PC-9 (cell line): ENCODE data around the gene TAP2. TPM values are rescaled to one million over a fixed set of nuclear protein-coding genes. Genes with fewer than 3 reads are reported as not detected.

Experiments used
- BruUV-seq: library from RNA; stranded (reverse); fragments of 400-500 nt; replicated peaks from 2 replicates; lab custom pipeline; 2021; lab: Mats Ljungman, UMichigan
- CTCF ChIA-PET: fragments of 300-600 bp; sonication (Branson Sonifier 250); formaldehyde crosslinking; loops from one replicate; lab custom pipeline; 2022; ENCODE audit warnings: antibody characterized with exemption; lab: Charles Lee
- POLR2A ChIA-PET: fragments of 300-600 bp; sonication (Branson Sonifier 250); formaldehyde crosslinking; loops from one replicate; lab custom pipeline; 2022; ENCODE audit warnings: antibody characterized with exemption; ENCODE audit not compliant: unreplicated experiment; lab: Charles Lee
- DNase-seq, 2 experiments: peaks; one replicate each; pipeline versions ENCODE4 v3.0.0 to v3.0.0-alpha.2; 2015 to 2022; ENCODE audit warnings: mixed read lengths in 1 of 2
- H2AFZ ChIP-seq: fragments of 200-600 bp; sonication (generic); 2 replicates; pipeline ENCODE4 v1.8.1; 2017; ENCODE audit warnings: antibody characterized with exemption
- H3F3A ChIP-seq: fragments of 200-600 bp; sonication (generic); 2 replicates; pipeline ENCODE4 v1.8.1; 2017; ENCODE audit warnings: antibody characterized with exemption, mild to moderate bottlenecking, low read depth; ENCODE audit not compliant: insufficient read depth
- H3K27ac ChIP-seq: fragments of 200-600 bp; sonication (generic); 2 replicates; pipeline ENCODE4 v1.6.1; 2016; ENCODE audit warnings: mixed run types
- H3K27me3 ChIP-seq: fragments of 200-600 bp; sonication (generic); 2 replicates; pipeline ENCODE4 v1.6.1; 2016; ENCODE audit warnings: low read depth, mixed run types; ENCODE audit not compliant: insufficient read depth
- H3K36me3 ChIP-seq: fragments of 200-600 bp; sonication (generic); 2 replicates; pipeline ENCODE4 v1.6.1; 2016; ENCODE audit warnings: low read depth, mixed run types
- H3K4me1 ChIP-seq: fragments of 200-600 bp; sonication (generic); replicated peaks from 2 replicates; pipeline ENCODE4 v1.6.1; 2016; ENCODE audit warnings: mixed run types; ENCODE audit not compliant: insufficient read depth
- H3K4me2 ChIP-seq: fragments of 200-600 bp; sonication (generic); 2 replicates; pipeline ENCODE4 v1.6.1; 2017; ENCODE audit warnings: mixed run types
- H3K4me3 ChIP-seq: fragments of 200-600 bp; sonication (generic); 2 replicates; pipeline ENCODE4 v1.6.1; 2016; ENCODE audit warnings: mixed run types
- H3K79me2 ChIP-seq: fragments of 200-600 bp; sonication (generic); 2 replicates; pipeline ENCODE4 v1.6.1; 2017; ENCODE audit warnings: low read depth, mixed run types
- H3K9me2 ChIP-seq: fragments of 200-600 bp; sonication (generic); 2 replicates; pipeline ENCODE4 v1.8.1; 2017; ENCODE audit warnings: mild to moderate bottlenecking; ENCODE audit not compliant: insufficient read depth
- H3K9me3 ChIP-seq: fragments of 200-600 bp; sonication (generic); 2 replicates; pipeline ENCODE4 v1.8.1; 2016; ENCODE audit warnings: low read depth; ENCODE audit not compliant: insufficient read depth
- H4K20me1 ChIP-seq: fragments of 200-600 bp; sonication (generic); 2 replicates; pipeline ENCODE4 v1.8.1; 2017; ENCODE audit not compliant: insufficient read depth
- EZH2 ChIP-seq: fragments of 200-600 bp; sonication (generic); IDR thresholded peaks from 2 replicates; pipeline ENCODE4 v1.8.0; 2017; ENCODE audit warnings: antibody characterized with exemption, low read depth
- intact Hi-C: fragments of 100-400 bp; cut with micrococcal nuclease; formaldehyde crosslinking; loops from one replicate; pipeline ENCODE4 v1.10.0; 2022; ENCODE audit not compliant: unreplicated experiment
- total RNA-seq: library from RNA; stranded (reverse); gene quantifications from 2 replicates; pipeline ENCODE4 v1.2.3, GENCODE V29; 2021
- TF ChIP-seq, protein P1 (sequence below): fragments of 200-600 bp; sonication (generic); conservative IDR thresholded peaks from 2 replicates; pipeline ENCODE4 v1.6.1; 2017; ENCODE audit warnings: mixed run types, antibody characterized with exemption, mild to moderate bottlenecking, moderate library complexity

Gene TAP2
- total RNA-seq, 1 experiment from 2014 or later, result 70.6 TPM

DNA sequence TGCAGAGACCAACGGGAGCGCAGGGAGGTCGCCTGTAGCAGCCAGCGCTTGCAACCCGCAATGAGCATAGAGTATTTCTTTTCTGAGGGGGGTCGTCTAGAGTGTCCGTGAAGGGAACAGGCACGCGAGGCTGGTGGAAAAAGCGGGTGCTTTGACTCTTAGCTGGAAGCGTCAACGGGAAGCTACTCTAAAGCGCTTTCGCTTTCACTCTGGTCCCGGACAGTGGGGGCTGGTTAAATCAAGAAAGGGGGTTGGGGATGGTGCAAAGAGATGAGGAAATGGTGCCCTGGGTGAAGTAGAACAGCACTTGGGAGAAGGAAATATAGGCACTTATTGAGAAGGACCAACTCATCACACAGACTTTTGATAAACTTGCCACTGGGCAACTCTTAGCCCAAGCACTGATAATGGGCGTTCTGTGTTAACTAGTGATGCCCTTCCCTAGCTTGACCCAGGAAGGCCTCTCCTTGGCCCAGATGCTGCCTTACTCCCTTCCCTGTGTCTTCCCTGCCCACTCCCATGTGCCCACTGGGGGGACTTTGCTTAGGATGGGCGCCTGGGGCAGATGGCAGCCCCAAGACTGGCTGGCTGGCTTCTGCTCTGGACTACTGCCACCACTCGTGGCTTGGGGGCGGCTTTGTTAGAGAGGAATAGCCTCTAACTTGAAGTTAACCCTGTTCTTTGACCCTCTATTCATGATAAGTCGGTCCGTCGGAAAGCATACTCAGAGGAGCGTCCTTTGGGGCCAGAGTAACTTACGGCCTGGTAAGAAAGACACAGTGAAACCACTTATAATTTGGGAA is 16.0 kb upstream of the TAP2 start:
- Histone ChIP-seq H3K27me3 (no peaks in the 10 kb centered on the region), H3K27ac (no peak overlapping the region), H4K20me1 (no peaks in the 10 kb centered on the region), H3K9me3 (no peaks in the 10 kb centered on the region), H3K4me2 (peak overlapping the region; percentile 89), H2AFZ (peak overlapping the region; percentile 90), H3K4me1 (peaks cover 8% of the 10 kb centered on the region), H3F3A (no peaks in the 10 kb centered on the region), H3K36me3 (no peaks in the 10 kb centered on the region), H3K79me2 (no peaks in the 10 kb centered on the region), H3K4me3 (peak overlapping the region; percentile 87), H3K9me2 (no peaks in the 10 kb centered on the region)
- ChIA-PET CTCF (interaction anchor here (0.6 to 1.5 kb wide), 4 partner anchors 14 to 467 kb away, joined by 3 to 12 read pairs (median 4); partner anchors contain the start of gene TAP2), POLR2A (interaction anchor here (0.5 to 0.7 kb wide), 3 partner anchors 10 to 119 kb away, joined by 3 read pairs; partner anchors contain the start of gene TAP2)
- DNase-seq, result no peak
- BruUV-seq, result TSS peak; percentile 33
- no peak for TF ChIP-seq EZH2
- TF ChIP-seq, protein P1, sequence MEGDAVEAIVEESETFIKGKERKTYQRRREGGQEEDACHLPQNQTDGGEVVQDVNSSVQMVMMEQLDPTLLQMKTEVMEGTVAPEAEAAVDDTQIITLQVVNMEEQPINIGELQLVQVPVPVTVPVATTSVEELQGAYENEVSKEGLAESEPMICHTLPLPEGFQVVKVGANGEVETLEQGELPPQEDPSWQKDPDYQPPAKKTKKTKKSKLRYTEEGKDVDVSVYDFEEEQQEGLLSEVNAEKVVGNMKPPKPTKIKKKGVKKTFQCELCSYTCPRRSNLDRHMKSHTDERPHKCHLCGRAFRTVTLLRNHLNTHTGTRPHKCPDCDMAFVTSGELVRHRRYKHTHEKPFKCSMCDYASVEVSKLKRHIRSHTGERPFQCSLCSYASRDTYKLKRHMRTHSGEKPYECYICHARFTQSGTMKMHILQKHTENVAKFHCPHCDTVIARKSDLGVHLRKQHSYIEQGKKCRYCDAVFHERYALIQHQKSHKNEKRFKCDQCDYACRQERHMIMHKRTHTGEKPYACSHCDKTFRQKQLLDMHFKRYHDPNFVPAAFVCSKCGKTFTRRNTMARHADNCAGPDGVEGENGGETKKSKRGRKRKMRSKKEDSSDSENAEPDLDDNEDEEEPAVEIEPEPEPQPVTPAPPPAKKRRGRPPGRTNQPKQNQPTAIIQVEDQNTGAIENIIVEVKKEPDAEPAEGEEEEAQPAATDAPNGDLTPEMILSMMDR, result no peak
- intact Hi-C loops, result no loop called here

DNA sequence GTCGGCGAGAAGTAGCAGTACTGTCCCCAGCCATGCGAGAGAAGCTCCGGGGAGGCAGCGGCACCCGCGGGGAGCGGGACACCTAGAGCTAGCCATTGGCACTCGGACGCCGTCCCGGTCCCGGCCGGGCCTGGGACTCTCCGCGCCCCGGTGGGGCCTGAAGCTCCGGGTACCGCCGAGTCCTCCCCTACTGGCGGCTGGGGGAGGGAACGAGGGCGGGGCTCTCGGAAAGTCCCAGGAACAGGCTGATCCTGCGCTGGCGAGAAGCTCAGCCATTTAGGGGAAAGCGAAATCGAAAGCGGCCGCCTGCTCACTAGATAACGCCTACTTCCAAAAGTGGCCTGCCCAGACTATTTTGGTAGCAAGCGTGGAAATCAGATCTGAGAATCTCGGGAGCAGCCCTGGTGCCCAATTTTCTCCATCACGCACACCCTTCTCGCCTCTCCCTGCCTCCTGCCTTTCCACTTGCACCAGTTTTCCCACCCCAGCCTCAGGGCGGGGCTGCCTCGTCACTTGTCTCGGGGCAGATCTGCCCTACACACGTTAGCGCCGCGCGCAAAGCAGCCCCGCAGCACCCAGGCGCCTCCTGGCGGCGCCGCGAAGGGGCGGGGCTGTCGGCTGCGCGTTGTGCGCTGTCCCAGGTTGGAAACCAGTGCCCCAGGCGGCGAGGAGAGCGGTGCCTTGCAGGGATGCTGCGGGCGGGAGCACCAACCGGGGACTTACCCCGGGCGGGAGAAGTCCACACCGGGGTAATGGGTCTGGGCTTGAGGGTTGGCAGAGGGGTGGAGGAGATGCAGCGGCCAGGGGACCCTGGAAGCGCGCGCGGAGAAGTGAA is 15.2 kb upstream of the TAP2 start, which contains the start of the genes PSMB9 and TAP1:
PSMB9 (plus strand) TSS at position 652 of the 835 bp plus-strand sequence; CDS start at position 690, 38 bp downstream.
TAP1 (minus strand) TSS at position 164 of the 835 bp plus-strand sequence; CDS start at position 96, 68 bp downstream.
- ChIA-PET POLR2A (interaction anchor here (0.5 to 0.9 kb wide), 6 partner anchors 9 to 1114 kb away, joined by 3 to 10 read pairs (median 3); no protein-coding TSS in a partner anchor), CTCF (interaction anchor here (0.6 to 1.5 kb wide), 8 partner anchors 9 to 399 kb away, joined by 3 to 47 read pairs (median 5); partner anchors contain the start of gene TAP2)
- no peaks in the 10 kb centered on the region for H3K9me3 ChIP-seq
- H3K4me2 ChIP-seq, result peak within 1 kb of the TSS; percentile 89
- no peaks in the 10 kb centered on the region for H3K9me2 ChIP-seq
- no peaks in the 10 kb centered on the region for H3F3A ChIP-seq
- H2AFZ ChIP-seq, result peak within 1 kb of the TSS; percentile 90
- no peaks in the 10 kb centered on the region for H3K79me2 ChIP-seq
- H4K20me1 ChIP-seq, result no peaks in the 10 kb centered on the region
- no TSS peak for BruUV-seq
- DNase-seq, result peak; percentile 77 to 90
- H3K4me3 ChIP-seq, result peak within 1 kb of the TSS; percentile 87
- intact Hi-C loops, result loop anchor here (1.0 kb wide), 2 partner anchors 9 to 15 kb away; partner anchors contain the start of genes PSMB8 and TAP2
- TF ChIP-seq EZH2, result no peak
- TF ChIP-seq, protein P1, result peak; percentile 67
- H3K4me1 ChIP-seq, result peaks cover 8% of the 10 kb centered on the region
- no peaks in the 10 kb centered on the region for H3K36me3 ChIP-seq
- peak within 1 kb of the TSS; percentile 12; the same call in 1 of the 2 replicates for H3K27ac ChIP-seq
- H3K27me3 ChIP-seq, result no peaks in the 10 kb centered on the region
